DOHH2 (cell line): Measurements from ENCODE around the gene LTB4R.

Source experiments
- H3F3A ChIP-seq: fragments of 200-600 bp; sonication (generic), shearing (Covaris generic); 2 replicates; pipeline ENCODE4 v1.6.0; 2016; ENCODE audit warnings: antibody characterized with exemption, mild to moderate bottlenecking; ENCODE audit not compliant: control insufficient read depth, insufficient read depth
- H3K27ac ChIP-seq: fragments of 200-600 bp; sonication (generic); 2 replicates; pipeline ENCODE4 v1.5.1; 2014; ENCODE audit warnings: low read depth, mild to moderate bottlenecking, low read length, moderate library complexity
- H3K27me3 ChIP-seq: fragments of 200-600 bp; sonication (generic); 2 replicates; pipeline ENCODE4 v1.6.1; 2014; ENCODE audit warnings: mild to moderate bottlenecking, low read length, mixed read lengths; ENCODE audit not compliant: control insufficient read depth
- H3K36me3 ChIP-seq: fragments of 200-600 bp; sonication (generic); 2 replicates; pipeline ENCODE4 v1.6.1; 2014; ENCODE audit warnings: mild to moderate bottlenecking, low read length, moderate library complexity, mixed read lengths; ENCODE audit not compliant: control insufficient read depth
- H3K4me1 ChIP-seq: fragments of 200-600 bp; sonication (generic); 2 replicates; pipeline ENCODE4 v1.6.1; 2014; ENCODE audit warnings: mild to moderate bottlenecking, low read length, mixed read lengths; ENCODE audit not compliant: control insufficient read depth
- H3K4me2 ChIP-seq: fragments of 200-600 bp; sonication (generic); 2 replicates; pipeline ENCODE4 v1.6.0; 2014; ENCODE audit warnings: mild to moderate bottlenecking, low read length, moderate library complexity
- H3K4me3 ChIP-seq: fragments of 200-600 bp; sonication (generic); 2 replicates; pipeline ENCODE4 v1.5.1; 2014; ENCODE audit warnings: mild to moderate bottlenecking, low read length, mixed read lengths
- H3K79me2 ChIP-seq: fragments of 200-600 bp; sonication (generic); 2 replicates; pipeline ENCODE4 v1.6.1; 2014; ENCODE audit warnings: mild to moderate bottlenecking, low read length, mixed read lengths; ENCODE audit not compliant: control insufficient read depth
- H3K9me2 ChIP-seq: fragments of 200-600 bp; sonication (generic); replicated peaks from 2 replicates; pipeline ENCODE4 v1.6.1; 2014; ENCODE audit warnings: mild to moderate bottlenecking, low read length, mixed read lengths; ENCODE audit not compliant: control insufficient read depth
- H3K9me3 ChIP-seq: fragments of 200-600 bp; sonication (generic); 2 replicates; pipeline ENCODE4 v1.6.1; 2014; ENCODE audit warnings: antibody characterized with exemption, low read length, mixed read lengths; ENCODE audit not compliant: control insufficient read depth, insufficient read depth
- H4K20me1 ChIP-seq: fragments of 200-600 bp; sonication (generic); 2 replicates; pipeline ENCODE4 v1.6.0; 2014; ENCODE audit warnings: low read depth, mild to moderate bottlenecking, antibody characterized with exemption, low read length, moderate library complexity; ENCODE audit not compliant: control insufficient read depth, insufficient read depth
- EZH2phosphoT487 ChIP-seq: fragments of 200-600 bp; sonication (generic); IDR thresholded peaks from 2 replicates; pipeline ENCODE4 v1.6.1; 2017; ENCODE audit warnings: borderline replicate concordance, mild to moderate bottlenecking, antibody characterized with exemption, low read length, moderate library complexity, mixed read lengths
- TF ChIP-seq, protein P1 (sequence below): fragments of 200-600 bp; sonication (generic); IDR thresholded peaks from one replicate; pipeline ENCODE4 v1.5.1; 2014; ENCODE audit warnings: antibody characterized with exemption, mild to moderate bottlenecking, low read depth, low read length; ENCODE audit not compliant: poor library complexity, severe bottlenecking

Gene LTB4R

DNA sequence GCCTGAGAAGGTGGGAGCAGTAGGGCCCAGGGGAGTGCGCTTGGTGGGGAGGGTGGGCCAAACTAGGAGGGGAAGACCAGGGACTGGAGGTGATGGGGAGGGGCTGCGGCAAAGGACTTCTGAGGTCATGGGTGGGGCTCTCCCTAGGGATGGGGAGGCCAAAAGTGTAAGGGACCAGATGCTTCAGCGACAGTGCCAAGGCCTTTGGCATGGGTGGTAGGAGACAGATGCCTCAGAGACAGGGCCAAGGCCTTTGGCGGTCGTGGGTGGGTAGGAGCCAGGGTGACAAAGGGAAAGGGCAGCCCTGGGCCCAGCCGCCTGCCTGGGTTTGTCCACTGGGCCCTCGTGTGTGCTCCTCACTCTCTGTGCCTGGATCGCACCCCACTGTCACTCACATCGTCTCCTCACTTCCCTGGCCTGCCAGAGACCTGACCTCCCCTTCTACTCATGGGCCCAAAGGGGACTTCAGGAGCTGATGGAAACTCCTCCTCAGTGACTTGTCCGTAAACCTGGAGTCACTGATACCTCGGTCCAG is 26.7 kb upstream of the LTB4R start:
- Histone ChIP-seq H4K20me1 (no peaks in the 10 kb centered on the region), H3K4me3 (no peak overlapping the region), H3K27me3 (no peaks in the 10 kb centered on the region), H3K4me1 (peaks cover 5% of the 10 kb centered on the region), H3K27ac (no peak overlapping the region), H3F3A (no peaks in the 10 kb centered on the region), H3K9me2 (no peaks in the 10 kb centered on the region), H3K36me3 (peaks cover 3% of the 10 kb centered on the region; the same call in 1 of the 2 replicates), H3K79me2 (no peaks in the 10 kb centered on the region), H3K4me2 (no peak overlapping the region), H3K9me3 (no peaks in the 10 kb centered on the region)
- TF ChIP-seq EZH2phosphoT487 = no peak
- TF ChIP-seq, protein P1, sequence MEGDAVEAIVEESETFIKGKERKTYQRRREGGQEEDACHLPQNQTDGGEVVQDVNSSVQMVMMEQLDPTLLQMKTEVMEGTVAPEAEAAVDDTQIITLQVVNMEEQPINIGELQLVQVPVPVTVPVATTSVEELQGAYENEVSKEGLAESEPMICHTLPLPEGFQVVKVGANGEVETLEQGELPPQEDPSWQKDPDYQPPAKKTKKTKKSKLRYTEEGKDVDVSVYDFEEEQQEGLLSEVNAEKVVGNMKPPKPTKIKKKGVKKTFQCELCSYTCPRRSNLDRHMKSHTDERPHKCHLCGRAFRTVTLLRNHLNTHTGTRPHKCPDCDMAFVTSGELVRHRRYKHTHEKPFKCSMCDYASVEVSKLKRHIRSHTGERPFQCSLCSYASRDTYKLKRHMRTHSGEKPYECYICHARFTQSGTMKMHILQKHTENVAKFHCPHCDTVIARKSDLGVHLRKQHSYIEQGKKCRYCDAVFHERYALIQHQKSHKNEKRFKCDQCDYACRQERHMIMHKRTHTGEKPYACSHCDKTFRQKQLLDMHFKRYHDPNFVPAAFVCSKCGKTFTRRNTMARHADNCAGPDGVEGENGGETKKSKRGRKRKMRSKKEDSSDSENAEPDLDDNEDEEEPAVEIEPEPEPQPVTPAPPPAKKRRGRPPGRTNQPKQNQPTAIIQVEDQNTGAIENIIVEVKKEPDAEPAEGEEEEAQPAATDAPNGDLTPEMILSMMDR = no peak

DNA sequence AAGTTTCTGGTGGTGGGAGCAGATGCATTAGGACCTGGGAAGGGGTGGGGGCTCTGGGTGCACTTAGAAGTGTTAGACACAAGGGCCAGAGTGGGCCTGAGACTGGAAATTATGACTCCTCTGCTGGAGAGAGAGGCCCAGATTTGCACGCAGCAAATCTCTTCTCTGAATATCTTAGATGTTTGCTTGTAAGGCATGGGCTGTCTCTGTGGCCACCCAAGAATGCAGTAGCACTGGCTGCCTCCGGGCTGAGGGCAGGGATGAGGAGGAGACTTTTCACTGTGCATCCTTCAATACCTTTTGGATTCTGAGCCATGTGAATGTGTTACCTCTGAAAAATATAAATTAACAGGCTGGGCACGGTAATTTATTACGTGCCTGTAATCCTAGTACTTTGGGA is 26.0 kb upstream of the LTB4R start:
- H3K4me3 ChIP-seq = no peak overlapping the region
- H3F3A ChIP-seq = no peaks in the 10 kb centered on the region
- H3K79me2 ChIP-seq = no peaks in the 10 kb centered on the region
- TF ChIP-seq, protein P1 = no peak
- TF ChIP-seq EZH2phosphoT487 = no peak
- no peaks in the 10 kb centered on the region for H3K9me2 ChIP-seq
- H3K4me1 ChIP-seq = no peaks in the 10 kb centered on the region
- H3K27ac ChIP-seq = no peak overlapping the region
- H3K27me3 ChIP-seq = no peaks in the 10 kb centered on the region
- H3K4me2 ChIP-seq = no peak overlapping the region
- H3K36me3 ChIP-seq = peaks cover 10% of the 10 kb centered on the region; the same call in 1 of the 2 replicates
- H3K9me3 ChIP-seq = no peaks in the 10 kb centered on the region
- H4K20me1 ChIP-seq = no peaks in the 10 kb centered on the region

DNA sequence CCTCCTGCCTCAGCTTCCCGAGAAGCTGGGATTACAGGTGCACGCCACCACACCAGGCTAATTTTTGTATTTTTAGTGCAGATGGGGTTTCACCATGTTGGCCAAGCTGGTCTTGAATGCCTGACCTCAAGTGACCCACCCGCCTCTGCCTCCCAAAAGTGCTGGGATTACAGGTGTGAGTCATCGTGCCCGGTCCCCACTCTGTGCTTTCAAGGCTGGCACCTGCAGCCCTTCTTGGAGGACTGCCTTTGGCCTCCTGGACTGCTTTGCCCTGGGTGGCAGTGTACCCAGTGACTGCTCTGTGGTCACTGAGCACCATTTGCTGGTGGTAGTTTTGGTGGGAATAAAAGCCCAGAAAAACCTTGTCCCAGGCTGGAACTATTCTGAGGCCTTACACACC is 24.3 kb upstream of the LTB4R start:
- Histone ChIP-seq H3K27me3 (no peaks in the 10 kb centered on the region), H3F3A (no peaks in the 10 kb centered on the region), H3K9me3 (no peaks in the 10 kb centered on the region), H4K20me1 (no peaks in the 10 kb centered on the region), H3K36me3 (peaks cover 14% of the 10 kb centered on the region; the same call in 1 of the 2 replicates), H3K27ac (no peak overlapping the region), H3K4me1 (no peaks in the 10 kb centered on the region), H3K4me3 (no peak overlapping the region), H3K79me2 (no peaks in the 10 kb centered on the region), H3K4me2 (no peak overlapping the region), H3K9me2 (no peaks in the 10 kb centered on the region)
- TF ChIP-seq EZH2phosphoT487 = no peak
- TF ChIP-seq, protein P1 = no peak
